IMR-90 (cell line): ENCODE measurements around the gene ADAMTSL1. TPM values are rescaled to one million over a fixed set of nuclear protein-coding genes. Genes with fewer than 3 reads are reported as not detected.

Source experiments
- ATAC-seq: fragments of 200-7000 bp; cut with Tn5 transposase; 2 replicates; pipeline ENCODE4 v1.9.1; 2020; ENCODE audit warnings: low read depth, mild to moderate bottlenecking, moderate library complexity
- BruUV-seq: library from RNA; stranded (reverse); fragments of 400-500 nt; replicated peaks from 2 replicates; lab custom pipeline; 2021; lab: Mats Ljungman, UMichigan
- CTCF ChIA-PET: fragments of 300-600 bp; formaldehyde crosslinking; extraction: SDS; loops from one replicate; lab custom pipeline; 2021; ENCODE audit warnings: antibody characterized with exemption; lab: Yijun Ruan, JAX
- POLR2A ChIA-PET: fragments of 300-600 bp; sonication (Branson Sonifier 250); formaldehyde crosslinking; loops from one replicate; lab custom pipeline; 2022; ENCODE audit warnings: antibody characterized with exemption; ENCODE audit not compliant: unreplicated experiment; lab: Charles Lee
- DNase-seq: peaks from one replicate; pipeline ENCODE4 v3.0.0; 2013
- H2AFZ ChIP-seq: replicated peaks from 2 replicates; pipeline ENCODE3; 2013; ENCODE audit warnings: low read length, mild to moderate bottlenecking; ENCODE audit not compliant: poor library complexity
- H2AK5ac ChIP-seq: 2 replicates; pipeline ENCODE4 v1.6.1; 2013; ENCODE audit warnings: low read depth, low read length, inconsistent platforms
- H2AK9ac ChIP-seq: replicated peaks from 2 replicates; pipeline ENCODE3; 2013; ENCODE audit warnings: mild to moderate bottlenecking, low read depth, low read length, moderate library complexity; ENCODE audit not compliant: poor library complexity
- H2BK120ac ChIP-seq: 2 replicates; pipeline ENCODE4 v1.6.1; 2013; ENCODE audit warnings: low read depth, low read length, inconsistent platforms
- H2BK15ac ChIP-seq: 3 replicates; pipeline ENCODE4 v1.6.1; 2013; ENCODE audit warnings: low read depth, low read length, inconsistent platforms
- H2BK20ac ChIP-seq: 2 replicates; pipeline ENCODE4 v1.6.1; 2013; ENCODE audit warnings: low read depth, mild to moderate bottlenecking, inconsistent platforms, low read length, moderate library complexity
- H2BK5ac ChIP-seq: 2 replicates; pipeline ENCODE4 v1.6.1; 2013; ENCODE audit warnings: mild to moderate bottlenecking, low read depth, low read length, inconsistent platforms; ENCODE audit not compliant: poor library complexity, severe bottlenecking
- H3K14ac ChIP-seq: replicated peaks from 2 replicates; pipeline ENCODE4 v1.6.1; 2013; ENCODE audit warnings: low read depth, low read length, inconsistent platforms
- H3K18ac ChIP-seq: 2 replicates; pipeline ENCODE4 v1.6.1; 2013; ENCODE audit warnings: low read depth, low read length, control low read depth
- H3K23ac ChIP-seq: 2 replicates; pipeline ENCODE4 v1.6.1; 2013; ENCODE audit warnings: low read depth, low read length, inconsistent platforms
- H3K27ac ChIP-seq: 2 replicates; pipeline ENCODE4 v1.5.1; 2013; ENCODE audit warnings: mild to moderate bottlenecking, control low read depth, low read length; ENCODE audit not compliant: insufficient read depth
- H3K27me3 ChIP-seq: 2 replicates; pipeline ENCODE4 v1.6.1; 2013; ENCODE audit warnings: low read length; ENCODE audit not compliant: control insufficient read depth, insufficient read depth
- H3K36me3 ChIP-seq: 2 replicates; pipeline ENCODE4 v1.6.1; 2013; ENCODE audit warnings: low read length, mixed read lengths; ENCODE audit not compliant: control insufficient read depth, insufficient read depth
- H3K4ac ChIP-seq: 2 replicates; pipeline ENCODE4 v1.6.1; 2013; ENCODE audit warnings: low read depth, low read length, inconsistent platforms
- H3K4me1 ChIP-seq: 2 replicates; pipeline ENCODE4 v1.6.1; 2013; ENCODE audit warnings: low read length, mixed read lengths; ENCODE audit not compliant: control insufficient read depth, insufficient read depth
- H3K4me2 ChIP-seq: 2 replicates; pipeline ENCODE4 v1.6.1; 2013; ENCODE audit warnings: low read depth, mild to moderate bottlenecking, control low read depth, low read length, moderate library complexity
- H3K4me3 ChIP-seq: 2 replicates; pipeline ENCODE4 v1.5.1; 2013; ENCODE audit warnings: low read depth, mild to moderate bottlenecking, control low read depth, low read length, moderate library complexity; ENCODE audit not compliant: insufficient read depth
- H3K56ac ChIP-seq: 2 replicates; pipeline ENCODE4 v1.6.1; 2013; ENCODE audit warnings: low read length, inconsistent platforms; ENCODE audit not compliant: insufficient read depth; ENCODE audit errors: extremely low read depth
- H3K79me1 ChIP-seq, 2 experiments: 2 replicates each; pipeline ENCODE4 v1.6.1; 2013; ENCODE audit warnings: low read length in 2 of 2, inconsistent platforms in 1 of 2, low read depth in 1 of 2
- H3K9ac ChIP-seq: 2 replicates; pipeline ENCODE4 v1.6.1; 2013; ENCODE audit warnings: low read depth, low read length, control low read depth
- H3K9me1 ChIP-seq: 2 replicates; pipeline ENCODE4 v1.6.1; 2013; ENCODE audit warnings: low read length, inconsistent platforms; ENCODE audit not compliant: insufficient read depth
- H3K9me3 ChIP-seq: 2 replicates; pipeline ENCODE4 v1.6.1; 2013; ENCODE audit warnings: low read length; ENCODE audit not compliant: control insufficient read depth, insufficient read depth
- H4K20me1 ChIP-seq: 2 replicates; pipeline ENCODE4 v1.6.1; 2013; ENCODE audit warnings: low read length, inconsistent platforms; ENCODE audit not compliant: insufficient read depth
- H4K5ac ChIP-seq: 2 replicates; pipeline ENCODE4 v1.6.1; 2013; ENCODE audit warnings: mild to moderate bottlenecking, low read depth, low read length, control low read depth
- H4K8ac ChIP-seq, 2 experiments: 2 replicates each; pipeline ENCODE4 v1.6.1; 2013; ENCODE audit warnings: low read depth in 2 of 2, low read length in 2 of 2, control low read depth in 1 of 2, inconsistent platforms in 1 of 2
- H4K91ac ChIP-seq: 2 replicates; pipeline ENCODE4 v1.6.1; 2013; ENCODE audit warnings: low read depth, low read length, inconsistent platforms; ENCODE audit not compliant: insufficient read depth
- BHLHE40 ChIP-seq: fragments of 150-350 bp; IDR thresholded peaks from 2 replicates; pipeline ENCODE4 v1.6.1; 2016; ENCODE audit warnings: mild to moderate bottlenecking, low read depth, low read length
- CEBPB ChIP-seq: IDR thresholded peaks from 2 replicates; pipeline ENCODE4 v1.6.1; 2012; ENCODE audit warnings: low read depth, low read length, improper control_type of control experiment
- CHD1 ChIP-seq: IDR thresholded peaks from 2 replicates; pipeline ENCODE4 v1.6.1; 2012; ENCODE audit warnings: low read depth, low read length, improper control_type of control experiment
- MAFK ChIP-seq: IDR thresholded peaks from 2 replicates; pipeline ENCODE4 v1.6.1; 2012; ENCODE audit warnings: low read depth, low read length, improper control_type of control experiment
- MAZ ChIP-seq: IDR thresholded peaks from 2 replicates; pipeline ENCODE4 v1.6.1; 2012; ENCODE audit warnings: low read depth, mild to moderate bottlenecking, low read length, improper control_type of control experiment, moderate library complexity, borderline replicate concordance
- MXI1 ChIP-seq: IDR thresholded peaks from 2 replicates; pipeline ENCODE4 v1.6.1; 2012; ENCODE audit warnings: low read depth, mild to moderate bottlenecking, low read length, moderate library complexity, borderline replicate concordance
- NFE2L2 ChIP-seq: fragments of 150-350 bp; IDR thresholded peaks from 2 replicates; pipeline ENCODE4 v1.6.1; 2016; ENCODE audit warnings: low read depth, mild to moderate bottlenecking, low read length
- RAD21 ChIP-seq: IDR thresholded peaks from 2 replicates; pipeline ENCODE4 v1.6.1; 2012; ENCODE audit warnings: low read length, improper control_type of control experiment
- RCOR1 ChIP-seq: IDR thresholded peaks from 2 replicates; pipeline ENCODE4 v1.6.1; 2012; ENCODE audit warnings: mild to moderate bottlenecking, low read length, improper control_type of control experiment; ENCODE audit not compliant: insufficient replicate concordance
- RFX5 ChIP-seq: IDR thresholded peaks from 2 replicates; pipeline ENCODE4 v1.8.0; 2012; ENCODE audit warnings: low read depth, mild to moderate bottlenecking, low read length, moderate library complexity
- SMC3 ChIP-seq: fragments of 150-350 bp; IDR thresholded peaks from 2 replicates; pipeline ENCODE4 v1.6.1; 2016; ENCODE audit warnings: low read depth, mild to moderate bottlenecking, antibody characterized with exemption, low read length, moderate library complexity
- USF2 ChIP-seq: fragments of 150-350 bp; IDR thresholded peaks from 2 replicates; pipeline ENCODE4 v1.6.1; 2017; ENCODE audit warnings: mild to moderate bottlenecking, antibody characterized with exemption, low read length, low read depth
- WGBS, 2 experiments: methylation state at CpG; one replicate each; pipeline versions ENCODE4 v1.1.5 to v1.1.7; 2013; ENCODE audit warnings: missing lambda C conversion rate in 2 of 2; ENCODE audit not compliant: insufficient read length in 1 of 2; ENCODE audit errors: extremely low coverage in 2 of 2; 5-methylcytosine and 5-hydroxymethylcytosine counted together
- dilution Hi-C: fragments of 300-500 bp; cut with HindIII; formaldehyde crosslinking; loops from one replicate; pipeline ENCODE4 v1.14.3; 2018; ENCODE audit warnings: low sequenced_read_pairs; ENCODE audit not compliant: unreplicated experiment
- in situ Hi-C: fragments of 300-500 bp; cut with MboI; formaldehyde crosslinking; loops from 3 replicates; pipeline ENCODE4 v1.14.3; 2019; ENCODE audit warnings: low sequenced_read_pairs, inconsistent platforms, mixed read lengths
- intact Hi-C: fragments of 100-400 bp; cut with micrococcal nuclease; formaldehyde crosslinking; loops from 2 replicates; pipeline ENCODE4 v1.10.0; 2022
- polyA plus RNA-seq, 3 experiments: library from polyadenylated mRNA; depleted of rRNA; stranded (reverse); fragments of >200 nt; gene quantifications; 2 replicates each; pipeline ENCODE4 v1.2.3, GENCODE V29; 2012; ENCODE audit warnings: low replicate concordance in 1 of 3
- total RNA-seq: library from RNA; depleted of rRNA; stranded (reverse); fragments of >200 nt; gene quantifications from 2 replicates; pipeline ENCODE4 v1.2.3, GENCODE V29; 2012
- TF ChIP-seq, protein P1 (sequence below): conservative IDR thresholded peaks from 2 replicates; pipeline ENCODE4 v1.5.1; 2012; ENCODE audit warnings: mild to moderate bottlenecking, low read depth, low read length, improper control_type of control experiment

Gene ADAMTSL1
- total and polyA plus RNA-seq, 2 of the 4 experiments (the other 2 are of a cell fraction), result 38.2 to 62.2 TPM

DNA sequence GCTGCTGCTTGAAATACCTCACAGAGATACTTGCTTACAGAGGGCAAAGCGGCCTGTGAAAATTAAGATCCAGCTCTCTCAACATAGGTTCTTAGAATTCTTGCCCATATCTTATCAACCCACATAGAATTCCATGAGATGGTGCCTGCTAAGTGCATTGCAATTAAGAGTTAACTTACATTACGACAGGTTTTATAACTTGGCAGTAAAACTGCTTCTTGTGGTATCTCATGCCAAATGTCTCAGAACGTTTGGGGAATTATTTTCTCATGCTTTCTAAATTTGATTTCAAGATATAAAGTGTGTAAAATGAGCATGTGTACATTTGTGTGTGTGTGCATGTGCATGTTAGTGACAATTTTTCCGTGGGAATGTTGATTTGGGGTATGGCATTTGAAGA is 297.8 kb downstream of the ADAMTSL1 start:
- dilution Hi-C loops (no loop called here), intact Hi-C loops (no loop called here), in situ Hi-C loops (no loop called here)
- no peak overlapping the region for H2BK5ac ChIP-seq
- TF ChIP-seq RCOR1 (no peak), CHD1 (no peak), MAFK (no peak), MXI1 (no peak), SMC3 (no peak), RFX5 (no peak), BHLHE40 (no peak), USF2 (no peak), CEBPB (no peak), NFE2L2 (no peak), MAZ (no peak), RAD21 (no peak)
- TF ChIP-seq, protein P1, sequence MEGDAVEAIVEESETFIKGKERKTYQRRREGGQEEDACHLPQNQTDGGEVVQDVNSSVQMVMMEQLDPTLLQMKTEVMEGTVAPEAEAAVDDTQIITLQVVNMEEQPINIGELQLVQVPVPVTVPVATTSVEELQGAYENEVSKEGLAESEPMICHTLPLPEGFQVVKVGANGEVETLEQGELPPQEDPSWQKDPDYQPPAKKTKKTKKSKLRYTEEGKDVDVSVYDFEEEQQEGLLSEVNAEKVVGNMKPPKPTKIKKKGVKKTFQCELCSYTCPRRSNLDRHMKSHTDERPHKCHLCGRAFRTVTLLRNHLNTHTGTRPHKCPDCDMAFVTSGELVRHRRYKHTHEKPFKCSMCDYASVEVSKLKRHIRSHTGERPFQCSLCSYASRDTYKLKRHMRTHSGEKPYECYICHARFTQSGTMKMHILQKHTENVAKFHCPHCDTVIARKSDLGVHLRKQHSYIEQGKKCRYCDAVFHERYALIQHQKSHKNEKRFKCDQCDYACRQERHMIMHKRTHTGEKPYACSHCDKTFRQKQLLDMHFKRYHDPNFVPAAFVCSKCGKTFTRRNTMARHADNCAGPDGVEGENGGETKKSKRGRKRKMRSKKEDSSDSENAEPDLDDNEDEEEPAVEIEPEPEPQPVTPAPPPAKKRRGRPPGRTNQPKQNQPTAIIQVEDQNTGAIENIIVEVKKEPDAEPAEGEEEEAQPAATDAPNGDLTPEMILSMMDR, result no peak
- DNase-seq (no peak), ATAC-seq (no peak)
- H2BK15ac ChIP-seq, result no peak overlapping the region
- no TSS peak for BruUV-seq
- WGBS, 2 experiments, result no CpG with 5 or more reads among the region's 4 CpGs
- H3K9ac ChIP-seq, result no peak overlapping the region
- H3K79me1 ChIP-seq, result no peaks in the 10 kb centered on the region
- no peak overlapping the region for H3K4ac ChIP-seq
- no peak overlapping the region for H3K14ac ChIP-seq
- H4K91ac ChIP-seq, result no peak overlapping the region
- no peak overlapping the region for H3K27ac ChIP-seq
- no peak overlapping the region for H3K4me2 ChIP-seq
- POLR2A ChIA-PET, result no interaction called here
- H3K18ac ChIP-seq, result no peak overlapping the region
- no peak overlapping the region for H3K4me3 ChIP-seq
- no peak overlapping the region for H2BK120ac ChIP-seq
- no peak overlapping the region for H2BK20ac ChIP-seq
- no peak overlapping the region for H3K23ac ChIP-seq
- no peaks in the 10 kb centered on the region for H3K9me3 ChIP-seq
- H3K56ac ChIP-seq, result no peak overlapping the region
- H3K4me1 ChIP-seq, result no peaks in the 10 kb centered on the region
- no peaks in the 10 kb centered on the region for H3K9me1 ChIP-seq
- H2AK5ac ChIP-seq, result no peak overlapping the region
- no peak overlapping the region for H2AFZ ChIP-seq
- no peaks in the 10 kb centered on the region for H3K36me3 ChIP-seq
- H4K20me1 ChIP-seq, result no peaks in the 10 kb centered on the region
- no peaks in the 10 kb centered on the region for H3K27me3 ChIP-seq
- no peak overlapping the region for H4K5ac ChIP-seq
- CTCF ChIA-PET, result no interaction called here
- no peak overlapping the region for H2AK9ac ChIP-seq
- H4K8ac ChIP-seq, result no peak overlapping the region
